Mononuclear cell (primary cell): ENCODE results near the gene ATF5. TPM values are rescaled to one million over a fixed set of nuclear protein-coding genes. Genes with fewer than 3 reads are reported as not detected.

Experiments
- total RNA-seq: library from RNA; depleted of rRNA; stranded (reverse); fragments of >200 nt; gene quantifications from one replicate; pipeline ENCODE4 v1.2.3, GENCODE V29; 2012

The ATF5 gene
- total RNA-seq, 1 donor: 5.0 TPM

Other genes with a start within 250 kb of the ATF5 start
- 0.84 TPM for gene ADM5, start 239.6 kb upstream of the ATF5 start, total RNA-seq
- gene CPT1C, start 238.1 kb upstream of the ATF5 start, total RNA-seq: 0.73 TPM
- gene TSKS, start 165.9 kb upstream of the ATF5 start, total RNA-seq: 0.31 TPM
- 30.2 TPM for gene AP2A1, start 162.2 kb upstream of the ATF5 start, total RNA-seq
- 4.6 TPM for gene FUZ, start 115.9 kb upstream of the ATF5 start, total RNA-seq
- 15.1 TPM for gene MED25, start 110.9 kb upstream of the ATF5 start, total RNA-seq
- gene PTOV1, start 78.0 kb upstream of the ATF5 start, total RNA-seq: 26.1 TPM
- 28.4 TPM for gene PNKP, start 61.6 kb upstream of the ATF5 start, total RNA-seq
- gene AKT1S1, start 51.9 kb upstream of the ATF5 start, total RNA-seq: 3.0 TPM
- 6.1 TPM for gene TBC1D17, start 51.5 kb upstream of the ATF5 start, total RNA-seq
- gene IL4I1, start 32.3 kb upstream of the ATF5 start, total RNA-seq: 2.0 TPM
- gene NUP62, start 299 bp downstream of the ATF5 start, total RNA-seq: 21.8 TPM
- 0.10 TPM for gene SIGLEC11, start 32.0 kb downstream of the ATF5 start, total RNA-seq
- 23.7 TPM for gene VRK3, start 96.2 kb downstream of the ATF5 start, total RNA-seq
- 2.0 TPM for gene ZNF473, start 96.8 kb downstream of the ATF5 start, total RNA-seq
- not detected for gene IZUMO2, start 234.1 kb downstream of the ATF5 start, total RNA-seq